DMS79 (cell line): ENCODE data around the gene FBXO31.

Experiments used
- DNase-seq: peaks from one replicate; lab custom pipeline; 2025; lab: John Stamatoyannopoulos, UW

FBXO31 gene

DNA sequence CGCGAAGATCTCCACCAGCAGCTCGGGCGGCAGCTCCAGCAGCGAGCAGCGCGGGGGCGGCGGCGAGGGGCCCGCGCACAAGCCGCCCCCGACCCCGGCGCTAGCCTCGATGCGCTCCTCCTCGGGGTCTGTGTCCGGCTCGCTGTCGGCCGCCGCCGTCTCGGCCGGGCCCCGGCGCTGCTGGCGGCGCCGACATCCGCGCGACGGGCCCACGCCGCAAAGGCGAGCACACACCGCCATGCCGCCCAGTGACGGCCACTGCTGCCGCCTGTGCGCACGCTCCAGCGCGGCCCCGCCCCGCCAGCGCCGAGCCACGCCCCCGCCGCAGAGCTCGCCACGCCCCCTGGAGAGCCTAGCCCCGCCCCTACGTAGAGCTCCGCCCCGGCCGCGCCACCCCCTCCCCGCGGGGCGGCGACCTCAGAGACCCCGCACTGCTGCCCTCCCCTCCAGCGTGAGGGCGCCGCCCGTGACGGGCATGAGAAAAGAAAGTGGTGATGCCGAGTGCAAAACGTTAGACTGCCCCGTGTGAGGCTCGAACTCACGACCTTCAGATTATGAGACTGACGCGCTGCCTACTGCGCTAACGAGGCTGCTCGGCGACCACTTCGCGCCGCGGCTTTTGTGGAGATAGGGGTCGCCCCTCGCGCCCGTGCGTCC lies at the start of gene FBXO31:
FBXO31 (minus strand) TSS at position 272 of the 657 bp plus-strand sequence; CDS start at position 240, 32 bp downstream.
- DNase-seq = peak; percentile 37

DNA sequence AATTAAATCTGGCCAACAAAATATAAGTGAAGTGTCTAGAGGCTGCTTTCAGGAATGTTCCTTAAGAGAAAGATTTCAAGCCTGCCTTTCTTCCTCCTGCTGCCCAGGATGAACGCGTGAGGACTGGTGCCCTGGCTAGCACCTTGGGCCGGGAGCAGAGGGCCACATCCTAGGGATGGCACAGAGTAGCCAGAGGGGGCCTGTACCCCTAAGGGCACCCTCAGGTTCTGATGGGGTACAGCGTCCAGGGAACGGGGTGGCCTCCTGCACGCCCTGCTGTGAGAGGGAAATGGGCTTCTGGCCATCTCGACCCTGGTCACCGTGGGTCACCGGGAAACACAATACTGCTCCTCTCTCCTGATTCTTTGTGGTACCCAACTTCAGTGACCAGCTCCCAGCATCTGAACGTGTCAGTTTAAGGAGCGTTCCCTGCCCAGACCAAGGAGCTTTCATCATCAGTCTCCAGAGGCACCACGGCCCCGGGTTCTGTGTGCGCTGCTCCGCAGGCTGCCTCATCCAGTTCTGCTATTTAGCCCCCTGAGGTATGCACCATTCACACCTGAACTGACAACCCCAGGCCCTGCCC lies 48.8 kb upstream of the FBXO31 start:
- DNase-seq = no peak

DNA sequence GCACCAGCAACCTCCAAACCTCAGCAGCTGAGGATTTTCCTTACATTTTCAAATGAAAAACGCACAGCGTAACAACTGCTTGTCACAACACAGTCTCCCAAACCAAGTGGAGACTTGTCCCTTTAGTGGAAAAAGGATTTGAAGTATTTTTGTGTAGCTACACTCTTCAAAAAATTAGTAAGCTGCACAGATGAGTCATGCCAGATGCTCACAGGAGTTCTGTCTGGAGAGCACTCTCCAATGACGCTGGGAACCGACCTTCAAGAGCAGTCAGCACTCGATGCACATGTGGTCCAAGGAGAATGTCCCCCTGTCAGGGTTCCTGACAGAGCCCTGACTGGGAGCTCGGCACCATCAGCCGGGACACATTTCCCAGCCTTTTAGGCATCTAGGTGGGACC lies 48.4 kb upstream of the FBXO31 start:
- DNase-seq = peak; percentile 13

- no peak for DNase-seq
These were observed 43.0 kb upstream of the FBXO31 start for GRCh38 chr16:87426423-87427215.

GRCh38 chr16:87425941-87426340 lies 42.4 kb upstream of the FBXO31 start:
- DNase-seq = no peak

DNA sequence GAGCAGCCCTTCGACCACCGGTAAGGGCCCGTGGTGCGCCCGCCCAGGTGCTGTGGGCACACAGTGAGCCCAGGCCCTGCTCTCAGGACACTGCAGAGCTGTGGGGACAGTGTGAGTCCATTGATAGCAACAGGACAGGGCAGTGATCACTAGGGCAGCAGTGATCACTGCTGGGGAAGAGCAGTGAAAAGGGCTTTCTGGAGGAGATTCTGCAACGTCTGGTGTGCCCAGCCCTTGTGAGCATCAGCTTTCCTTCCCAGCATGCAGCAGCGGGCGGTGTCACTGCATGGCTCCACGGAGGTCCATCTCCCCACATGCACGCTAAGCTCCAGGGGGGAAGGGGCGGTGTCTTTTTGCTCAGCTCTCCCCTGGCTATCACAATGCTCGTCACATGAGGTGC lies 40.7 kb upstream of the FBXO31 start:
- DNase-seq = no peak

DNA sequence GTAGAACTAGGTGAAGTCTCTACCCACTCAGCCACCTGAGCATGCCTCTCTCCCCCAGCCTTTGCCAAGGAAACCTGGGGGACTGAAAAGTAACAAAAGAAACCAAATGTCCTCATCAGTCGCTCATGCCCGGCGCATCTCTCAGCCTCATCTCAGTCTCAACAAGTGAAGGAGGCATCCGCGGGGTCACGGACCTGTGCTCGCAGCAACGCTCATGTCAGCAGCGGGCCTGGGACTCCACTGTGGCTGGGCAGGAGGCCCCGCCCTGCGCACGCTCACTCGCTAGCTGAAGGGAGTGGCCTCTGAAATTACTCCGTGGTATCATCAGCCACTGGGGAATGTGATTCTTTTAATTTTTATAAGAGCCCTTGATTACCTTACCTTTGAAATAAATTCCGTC lies 39.9 kb upstream of the FBXO31 start:
- DNase-seq = no peak

DNA sequence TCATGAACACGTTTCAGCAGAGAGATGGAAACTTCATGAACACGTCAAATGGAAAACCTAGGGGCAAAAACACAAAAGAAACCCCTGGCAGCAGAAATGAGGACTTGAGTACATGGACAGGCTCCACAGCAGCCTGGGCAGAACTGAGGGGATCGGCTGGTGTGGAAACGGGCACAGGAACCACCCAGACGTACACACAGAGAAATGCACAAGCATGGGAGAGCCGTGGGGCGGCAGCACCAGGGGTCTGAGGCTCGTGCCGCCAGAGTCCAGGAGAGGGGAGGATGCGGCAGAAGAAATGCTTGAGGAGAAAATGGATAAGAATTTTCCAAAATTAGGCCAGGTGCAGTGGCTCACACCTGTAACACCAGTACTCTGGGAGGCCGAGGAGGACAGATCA lies 38.5 kb upstream of the FBXO31 start:
- DNase-seq = no peak

GRCh38 chr16:87421003-87421912 lies 37.7 kb upstream of the FBXO31 start:
- no peak for DNase-seq

DNA sequence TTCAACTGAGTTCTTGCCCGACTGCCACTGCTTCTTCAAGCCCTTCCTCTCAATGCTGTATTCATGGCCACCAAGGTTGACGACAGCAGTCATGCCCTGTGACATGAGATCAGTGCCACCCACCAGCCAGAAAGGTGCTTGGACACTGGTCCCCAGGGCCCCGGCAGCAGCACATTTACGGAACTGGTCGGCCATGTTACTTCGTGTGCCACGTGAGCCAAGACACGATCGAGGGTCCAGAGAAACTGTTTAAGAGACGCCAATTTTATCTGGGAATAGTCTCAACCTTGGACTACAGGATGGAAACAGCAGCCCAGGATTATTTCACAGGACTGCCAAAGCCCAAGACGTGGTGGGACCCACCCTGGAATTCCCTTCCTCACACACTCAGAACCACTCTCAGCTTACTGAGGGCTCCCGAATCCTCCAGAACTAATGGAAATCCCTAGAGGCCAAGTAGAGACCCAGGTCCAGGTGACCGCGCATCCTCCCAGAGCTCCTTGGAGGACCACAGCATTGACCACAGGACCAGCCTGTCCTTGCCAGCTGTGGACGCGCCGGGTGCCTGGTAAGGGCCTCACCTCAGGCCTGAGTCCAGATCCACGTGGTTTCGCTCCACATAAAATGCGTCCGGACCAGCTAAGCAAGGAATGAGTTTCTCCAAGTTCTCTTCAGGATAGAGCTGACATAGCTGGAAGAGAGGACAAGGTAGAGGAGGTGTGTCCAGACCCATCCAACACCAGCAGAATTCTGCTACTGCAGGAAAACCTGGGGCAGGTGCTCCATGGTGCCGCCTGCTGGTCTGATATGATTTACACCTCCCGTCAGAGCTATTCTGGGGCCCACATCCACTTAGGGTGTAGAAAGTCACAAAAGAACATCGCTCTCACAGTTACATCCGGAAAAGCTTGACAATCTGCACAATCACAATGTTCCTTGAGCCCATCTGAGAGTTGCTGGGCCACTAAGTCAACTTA lies 36.7 kb upstream of the FBXO31 start:
- no peak for DNase-seq

GRCh38 chr16:87418644-87419043 lies 35.1 kb upstream of the FBXO31 start:
- no peak for DNase-seq

DNA sequence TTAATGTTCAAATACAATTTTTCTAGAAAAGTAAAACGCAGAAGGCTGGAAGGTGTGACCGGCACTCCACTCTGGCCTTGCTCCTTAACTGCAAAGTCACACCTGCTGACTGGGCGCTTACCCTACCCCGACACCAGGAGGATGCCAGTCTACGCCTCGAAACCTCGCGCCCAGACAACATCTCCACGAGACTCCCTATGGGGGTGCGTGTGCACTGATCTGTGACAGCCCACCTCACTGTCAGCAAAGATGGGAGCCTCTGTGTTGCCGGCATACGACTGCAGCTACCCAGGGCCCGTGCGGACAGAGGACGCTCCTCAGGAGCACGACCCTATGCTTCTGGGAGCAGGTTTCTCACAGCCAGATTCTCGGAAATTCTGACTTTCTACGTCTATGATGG lies 34.6 kb upstream of the FBXO31 start:
- no peak for DNase-seq

GRCh38 chr16:87417528-87417910 lies 33.9 kb upstream of the FBXO31 start:
- DNase-seq = no peak

- DNase-seq = no peak
These were observed 33.4 kb upstream of the FBXO31 start for GRCh38 chr16:87416826-87417527.

DNA sequence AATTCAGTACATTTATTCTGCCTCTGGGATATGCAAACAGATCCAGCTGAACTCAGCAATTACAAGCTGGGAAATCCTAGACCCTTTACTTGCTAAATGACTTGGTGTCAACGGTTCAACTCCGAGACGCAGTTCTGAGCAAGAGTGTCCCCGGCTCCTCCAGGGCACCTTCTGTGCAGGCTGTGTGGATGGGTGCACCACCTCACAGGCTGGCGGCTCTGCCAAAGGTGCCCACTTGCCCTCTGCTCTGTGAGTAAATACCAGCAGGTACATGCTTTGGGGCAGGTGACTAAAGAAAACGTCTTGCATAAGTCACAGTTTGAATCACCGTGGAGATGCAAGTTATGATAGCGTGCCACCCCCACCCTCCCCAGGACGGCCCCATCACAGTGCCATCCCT lies 31.9 kb upstream of the FBXO31 start:
- DNase-seq = no peak

GRCh38 chr16:87414251-87414680 lies 30.7 kb upstream of the FBXO31 start:
- no peak for DNase-seq

DNA sequence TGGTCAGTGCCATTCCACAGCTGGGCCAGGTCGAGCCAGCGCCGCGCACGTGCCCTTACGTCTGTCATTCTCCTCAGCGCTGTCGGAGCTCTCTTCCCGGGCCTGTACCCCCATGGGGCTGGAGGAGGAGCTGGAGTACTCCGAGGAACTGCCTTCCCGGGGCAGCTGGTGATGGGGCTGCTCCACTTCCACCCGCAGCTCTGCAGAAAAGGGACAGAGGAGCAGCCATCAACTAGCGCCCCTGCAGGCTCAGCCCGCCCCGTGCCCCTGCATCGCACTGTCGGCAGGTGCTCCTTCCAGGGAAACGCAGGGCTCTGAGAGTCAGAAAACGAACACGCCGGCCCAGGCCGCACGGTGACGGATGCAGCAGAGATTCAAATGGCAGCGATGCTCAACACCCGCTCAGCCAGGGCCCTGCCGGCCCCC lies 29.4 kb upstream of the FBXO31 start:
- DNase-seq = no peak

DNA sequence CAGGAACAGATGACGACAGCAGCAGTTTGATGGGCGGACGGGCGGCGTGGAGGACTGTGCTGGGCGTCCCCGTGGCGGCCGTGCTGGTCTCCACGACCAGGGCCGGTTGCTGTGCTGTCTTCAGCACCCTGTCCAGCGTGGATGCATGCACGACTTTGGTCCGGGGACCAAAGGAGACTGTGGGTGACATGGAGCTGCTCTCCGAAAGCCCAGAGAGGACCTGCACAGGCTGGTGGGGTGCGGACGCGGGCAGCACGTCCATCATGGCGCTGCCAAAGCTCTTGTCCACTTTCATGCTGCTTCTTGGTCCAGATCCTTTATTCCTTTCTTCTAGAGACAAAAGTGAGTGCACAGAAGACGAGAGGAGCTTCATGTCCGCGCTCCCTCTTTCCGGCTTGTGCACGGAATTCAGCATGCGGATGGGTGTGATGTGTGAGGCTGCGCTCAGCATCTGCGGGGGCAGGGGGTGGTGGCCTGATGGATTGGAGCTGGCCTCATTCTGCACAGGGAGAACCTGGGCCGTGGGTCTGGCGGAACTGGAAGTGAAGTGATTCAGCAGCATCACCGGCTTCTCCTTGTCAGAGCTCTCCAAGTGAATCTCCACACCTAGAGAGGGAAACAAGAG lies 28.9 kb upstream of the FBXO31 start:
- no peak for DNase-seq

DNA sequence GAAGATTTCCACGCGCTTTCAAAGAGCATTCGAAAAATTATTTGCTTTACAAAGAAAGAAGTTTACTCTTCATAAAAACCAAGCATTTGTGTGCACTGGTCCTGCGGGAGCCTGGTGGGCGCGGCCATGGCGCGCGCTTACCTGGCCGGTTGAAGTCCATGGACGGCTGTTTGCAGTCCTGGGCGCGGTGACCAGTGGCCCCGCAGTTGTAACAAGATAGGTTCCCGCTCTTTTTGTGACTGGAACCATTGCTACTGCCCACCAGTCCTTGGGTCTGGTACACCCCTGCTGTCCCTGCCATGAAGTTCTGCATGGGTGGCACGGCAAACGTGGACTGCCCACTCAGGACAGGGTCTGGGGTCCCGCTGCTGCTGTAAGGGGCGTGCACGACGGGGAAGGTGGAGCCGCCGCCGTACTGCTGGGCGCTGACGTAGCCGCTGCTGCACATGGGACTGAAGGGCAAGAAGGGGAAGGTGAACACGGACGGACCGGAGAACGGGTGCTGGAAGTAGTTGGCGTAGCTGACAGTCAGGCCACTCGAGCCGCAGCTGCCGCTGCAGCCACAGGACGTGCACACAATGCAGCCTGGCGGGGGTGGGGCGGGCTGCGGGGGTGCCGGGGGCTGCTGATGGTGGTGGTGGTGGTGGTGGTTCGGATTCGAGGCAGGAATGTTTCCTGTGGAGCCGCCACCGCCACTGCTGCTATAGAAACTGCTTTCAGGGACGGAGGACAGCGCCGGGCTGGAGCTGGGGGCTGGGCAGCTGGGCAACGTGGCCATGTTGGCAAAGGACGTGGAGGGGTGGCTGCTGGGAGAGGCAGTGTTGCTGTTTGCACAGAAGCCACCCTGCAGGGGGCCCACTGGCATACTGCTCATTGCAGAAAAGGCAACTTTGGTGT lies 28.0 kb upstream of the FBXO31 start:
- DNase-seq = no peak
